HK-2 (cell line): Measurements from ENCODE around the gene ITGA6.

Experiments used
- DNase-seq: peaks from one replicate; pipeline ENCODE4 v3.0.0-alpha.2; 2018; ENCODE audit not compliant: unreplicated experiment

The ITGA6 gene

DNA sequence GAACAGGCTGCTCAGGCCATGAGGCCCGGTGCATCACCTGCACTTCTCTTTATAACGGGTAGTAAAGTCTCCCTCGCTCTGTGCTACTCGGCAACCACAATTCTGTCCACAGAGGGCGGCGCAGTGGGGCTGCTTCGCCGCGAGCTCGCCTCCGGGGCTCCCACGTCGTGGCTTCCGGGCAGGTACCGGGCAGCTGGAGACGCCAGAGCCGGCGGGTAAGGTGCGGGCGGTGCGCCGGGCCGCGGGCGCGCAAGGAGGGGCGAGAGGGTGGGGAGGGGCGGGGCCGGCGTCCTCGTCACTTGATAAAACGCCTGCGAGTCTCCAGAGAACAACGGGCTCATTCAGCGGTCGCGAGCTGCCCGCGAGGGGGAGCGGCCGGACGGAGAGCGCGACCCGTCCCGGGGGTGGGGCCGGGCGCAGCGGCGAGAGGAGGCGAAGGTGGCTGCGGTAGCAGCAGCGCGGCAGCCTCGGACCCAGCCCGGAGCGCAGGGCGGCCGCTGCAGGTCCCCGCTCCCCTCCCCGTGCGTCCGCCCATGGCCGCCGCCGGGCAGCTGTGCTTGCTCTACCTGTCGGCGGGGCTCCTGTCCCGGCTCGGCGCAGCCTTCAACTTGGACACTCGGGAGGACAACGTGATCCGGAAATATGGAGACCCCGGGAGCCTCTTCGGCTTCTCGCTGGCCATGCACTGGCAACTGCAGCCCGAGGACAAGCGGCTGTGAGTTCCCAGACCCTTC is at the start of gene ITGA6:
Gene ITGA6 (plus strand): TSS at position 331 of the 734 bp plus-strand sequence.
- DNase-seq, result peak; percentile 65

DNA sequence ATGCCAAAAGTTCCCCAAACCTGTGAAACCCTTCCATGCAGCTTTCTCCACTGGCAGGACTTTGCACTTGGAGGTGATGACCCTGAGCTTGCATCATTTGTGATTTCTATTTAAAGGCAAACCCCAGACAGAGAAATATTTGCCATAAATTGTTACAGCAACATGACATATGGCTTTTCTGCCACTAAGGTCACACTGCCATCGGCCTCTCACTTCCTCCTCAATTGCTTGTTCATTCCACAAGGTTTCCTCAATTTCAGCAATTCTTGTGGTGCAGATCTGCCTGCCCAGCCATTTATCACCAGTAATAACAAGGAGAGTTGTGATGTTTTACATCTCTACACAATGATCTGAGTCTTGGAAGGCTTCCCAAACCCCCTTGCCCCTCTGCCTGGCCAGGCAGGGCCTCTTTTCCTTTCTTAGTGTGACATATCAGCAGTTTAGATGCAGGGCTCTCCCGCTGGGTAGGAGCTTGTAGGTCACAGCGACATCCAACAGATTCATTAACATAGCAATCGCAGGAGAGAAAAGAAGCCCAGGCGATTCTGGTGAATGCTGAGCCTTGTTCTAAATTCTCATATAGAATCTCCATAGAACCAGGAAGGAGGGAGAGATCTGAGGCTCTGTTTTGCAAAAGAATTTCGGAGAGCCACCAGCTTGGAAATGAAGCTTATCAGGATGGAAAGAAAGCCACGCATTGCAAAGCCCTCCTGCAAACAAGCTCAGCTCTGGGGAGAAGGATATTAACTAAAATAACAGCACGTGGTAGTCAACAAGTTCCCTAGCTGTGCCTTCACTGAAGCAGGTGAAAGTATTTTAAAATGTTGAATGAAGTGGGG is 46.7 kb upstream of the ITGA6 start:
- no peak for DNase-seq

DNA sequence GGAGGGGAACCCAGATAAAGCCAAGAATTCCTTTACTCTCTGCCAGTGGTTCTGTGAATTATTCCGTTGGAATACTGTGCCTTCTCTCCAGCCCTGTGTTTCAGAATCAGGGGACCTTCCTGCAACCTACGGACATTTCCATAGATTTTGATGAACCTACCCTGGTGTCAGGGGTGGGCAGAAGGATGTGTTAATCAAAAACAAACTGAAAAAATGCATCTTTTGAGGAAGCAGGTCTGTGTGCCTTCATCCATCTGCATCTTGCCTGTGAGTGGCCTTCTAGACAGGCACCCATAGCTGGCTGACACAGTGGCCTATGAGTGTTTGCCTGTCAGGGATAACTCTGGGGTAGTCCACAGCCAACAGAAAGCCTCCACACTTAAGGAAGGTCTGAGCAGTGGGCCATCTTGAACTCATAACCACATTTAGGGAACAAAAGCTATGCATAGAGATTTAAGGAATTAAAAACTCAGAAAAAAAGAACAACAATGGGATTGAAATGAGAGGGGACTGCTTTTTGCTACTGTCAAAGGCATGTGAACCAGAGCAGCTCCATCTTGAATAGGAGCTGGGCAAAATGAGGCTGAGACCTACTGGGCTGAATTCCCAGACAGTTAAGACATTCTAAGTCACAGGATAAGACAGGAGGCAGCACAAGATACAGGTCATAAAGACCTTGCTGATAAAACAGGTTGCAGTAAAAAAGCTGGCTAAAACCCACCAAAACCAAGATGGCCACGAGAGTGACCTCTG is 45.9 kb upstream of the ITGA6 start:
- no peak for DNase-seq

DNA sequence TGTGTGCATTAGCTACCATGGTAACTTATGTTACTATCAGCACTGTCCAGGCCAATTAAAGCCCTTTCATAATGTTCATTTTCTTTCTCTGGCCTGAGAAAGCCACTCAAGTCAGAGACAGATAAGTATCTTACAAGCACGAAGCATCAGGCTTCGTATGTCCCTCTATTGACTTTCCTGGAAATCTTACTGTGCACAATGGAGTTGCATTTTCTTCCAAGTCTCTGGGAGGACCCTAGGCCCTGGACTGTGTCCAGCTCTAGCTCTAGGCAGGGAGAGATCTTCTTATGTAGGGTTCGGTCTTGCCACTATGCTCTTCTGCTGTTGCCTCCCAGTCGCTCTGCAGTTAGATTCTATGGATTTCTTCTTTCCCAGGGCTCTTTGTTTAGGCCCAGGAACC is 40.0 kb upstream of the ITGA6 start:
- no peak for DNase-seq

DNA sequence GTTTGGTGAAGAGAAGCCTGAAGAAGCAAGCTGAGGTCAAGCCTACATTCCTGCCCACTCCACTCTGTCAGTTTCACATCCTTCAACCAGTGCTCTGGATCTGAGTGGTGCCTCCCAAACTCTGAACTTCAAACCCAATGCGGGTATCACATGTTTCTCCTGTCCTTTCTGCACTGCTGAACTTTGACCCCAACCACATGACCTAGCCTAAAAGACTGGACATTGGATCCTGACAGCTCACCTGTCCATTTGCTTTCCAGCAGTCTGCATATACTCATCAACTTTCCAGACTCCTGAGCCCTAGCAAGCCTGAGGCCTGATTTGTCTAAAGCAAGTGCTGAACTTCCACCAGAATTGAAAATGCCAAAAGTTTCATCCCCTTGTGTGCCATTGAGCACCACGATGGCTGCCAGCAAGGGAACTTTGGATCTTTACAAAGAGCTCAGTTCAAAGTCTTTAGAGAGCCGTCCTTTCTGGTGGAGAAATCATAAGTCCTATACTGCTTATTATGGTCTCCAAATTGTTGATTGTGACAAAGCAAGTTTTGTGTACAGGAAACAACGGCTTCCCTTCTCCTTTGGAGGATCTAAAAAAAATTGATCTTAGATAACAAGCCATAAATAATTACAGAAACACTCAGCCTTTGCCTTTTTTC is 37.6 kb upstream of the ITGA6 start:
- no peak for DNase-seq

DNA sequence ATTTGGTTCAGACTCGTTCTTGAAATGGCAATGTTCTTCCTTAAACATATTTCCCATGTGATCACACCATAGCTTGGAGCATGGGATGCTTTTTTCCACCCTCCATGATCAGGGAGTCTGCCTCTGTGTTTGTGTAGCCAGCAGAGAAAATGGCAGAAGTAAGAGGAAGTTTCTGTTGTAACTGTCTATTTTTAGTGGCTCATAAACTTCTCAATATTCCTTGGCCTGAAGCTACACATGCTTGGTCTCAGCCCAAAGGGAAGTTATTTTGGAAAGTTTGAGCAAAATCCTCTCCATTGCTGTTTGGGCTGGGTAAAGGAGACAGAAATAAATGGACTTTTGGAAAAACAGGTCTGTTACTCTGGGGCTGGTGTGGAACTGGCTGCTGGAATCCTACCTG is 33.4 kb upstream of the ITGA6 start:
- no peak for DNase-seq

DNA sequence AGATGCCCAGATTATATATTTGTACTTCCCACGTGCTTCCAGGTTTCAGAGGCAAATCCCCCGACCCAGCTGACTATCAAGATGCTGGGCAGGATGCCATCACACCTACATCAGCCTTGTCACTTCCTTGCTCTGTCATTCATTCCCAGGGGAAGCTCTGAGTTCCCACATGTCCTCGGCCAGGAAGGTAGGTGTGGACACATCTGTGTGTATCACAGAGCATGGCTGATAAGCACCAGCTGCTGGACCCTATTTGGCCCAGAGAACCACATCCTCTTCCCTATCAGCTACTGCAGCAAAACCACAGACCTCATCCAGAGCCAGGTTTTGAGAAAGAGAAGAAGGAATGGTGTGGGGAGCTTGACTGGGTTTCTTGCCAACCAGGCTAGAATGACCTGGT is 31.9 kb upstream of the ITGA6 start:
- DNase-seq, result no peak

DNA sequence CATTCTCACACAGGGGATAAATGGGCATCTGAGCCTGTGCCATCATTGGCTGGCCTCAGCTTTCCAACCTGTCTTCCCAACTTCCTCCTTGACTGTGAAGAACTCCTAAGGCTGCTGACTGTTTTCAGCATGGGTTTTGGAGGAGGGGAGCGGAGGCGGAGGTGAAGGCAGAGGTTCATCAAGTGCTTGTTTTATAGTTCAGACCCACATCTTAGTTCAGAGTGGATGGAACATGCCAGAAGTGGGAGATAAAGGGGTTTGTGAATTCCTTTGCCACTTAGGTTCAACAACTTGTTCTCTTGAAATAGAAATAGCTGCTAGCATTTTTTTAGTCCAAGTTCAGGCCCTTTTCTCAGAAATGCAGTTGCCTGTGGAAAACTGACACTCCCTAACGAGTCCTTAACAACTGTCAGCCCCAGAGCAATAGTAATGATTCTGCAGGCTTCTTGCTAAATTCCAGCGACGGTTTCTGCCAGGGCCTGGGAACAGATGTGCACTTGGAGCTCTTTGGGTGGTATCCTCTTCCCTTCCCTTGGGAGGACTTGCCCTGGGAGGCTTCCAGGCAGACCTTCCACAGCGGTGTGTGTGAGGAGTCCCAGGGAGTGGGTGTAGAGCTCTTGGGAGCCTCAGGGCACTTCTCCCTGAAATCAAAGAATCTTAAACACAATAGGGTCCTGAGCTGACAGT is 30.1 kb upstream of the ITGA6 start:
- DNase-seq, result no peak

DNA sequence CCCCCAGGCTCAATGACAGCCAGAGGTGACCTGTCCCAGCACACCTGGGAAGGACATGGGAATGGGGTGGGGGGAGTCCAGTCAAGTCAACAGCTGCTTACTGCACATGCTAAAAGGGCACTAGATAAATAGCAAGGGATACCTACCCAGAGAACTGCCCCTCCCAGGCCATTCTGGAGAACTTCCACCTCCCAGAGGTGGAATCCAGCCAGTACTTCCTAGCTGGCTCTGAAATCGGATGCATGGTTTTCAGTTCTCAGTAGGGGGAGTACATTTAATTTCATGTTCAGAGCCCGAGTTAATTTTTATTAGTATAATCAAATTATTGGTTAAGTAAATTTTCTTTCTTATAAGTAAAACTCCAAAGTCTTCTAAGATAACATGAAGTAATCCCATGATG is 28.9 kb upstream of the ITGA6 start:
- DNase-seq, result no peak

DNA sequence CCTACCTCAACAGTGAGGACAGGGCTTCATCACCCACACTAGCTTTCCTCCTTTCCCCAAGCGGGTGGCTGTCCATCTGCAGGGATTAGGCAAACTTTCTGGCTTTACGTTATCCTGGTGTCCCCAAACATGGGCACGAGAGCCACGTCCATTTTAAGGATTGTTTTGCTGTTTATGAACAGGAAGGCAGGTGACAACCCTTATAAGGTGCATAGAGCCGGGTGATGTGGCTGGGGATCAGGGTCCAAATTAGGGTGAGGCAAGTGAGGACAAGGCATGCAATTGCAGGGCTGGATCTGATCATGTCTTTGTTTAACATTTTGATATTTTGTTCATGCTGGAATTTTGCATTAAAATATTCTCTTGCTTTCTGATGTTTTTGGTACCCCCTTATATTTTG is 27.6 kb upstream of the ITGA6 start:
- DNase-seq, result no peak

DNA sequence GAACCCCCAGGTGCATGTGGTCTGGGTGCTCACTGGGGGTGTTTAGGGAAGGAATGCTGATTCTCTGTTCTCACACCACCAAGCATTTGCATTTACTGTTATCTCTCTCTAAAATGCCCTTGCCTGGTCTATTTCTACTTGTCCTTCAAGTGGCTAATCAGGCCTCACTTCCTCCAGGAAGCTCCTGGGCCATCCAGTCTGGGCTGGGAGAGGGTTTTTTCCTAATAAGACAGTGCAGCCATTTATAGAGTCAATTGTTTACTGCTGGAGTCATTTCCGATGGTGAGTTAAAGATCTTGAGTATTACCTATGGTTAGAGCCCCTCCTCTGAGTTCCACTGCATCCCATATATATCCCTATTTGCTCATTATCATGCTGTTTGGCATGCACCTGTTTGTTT is 25.2 kb upstream of the ITGA6 start:
- DNase-seq, result no peak

DNA sequence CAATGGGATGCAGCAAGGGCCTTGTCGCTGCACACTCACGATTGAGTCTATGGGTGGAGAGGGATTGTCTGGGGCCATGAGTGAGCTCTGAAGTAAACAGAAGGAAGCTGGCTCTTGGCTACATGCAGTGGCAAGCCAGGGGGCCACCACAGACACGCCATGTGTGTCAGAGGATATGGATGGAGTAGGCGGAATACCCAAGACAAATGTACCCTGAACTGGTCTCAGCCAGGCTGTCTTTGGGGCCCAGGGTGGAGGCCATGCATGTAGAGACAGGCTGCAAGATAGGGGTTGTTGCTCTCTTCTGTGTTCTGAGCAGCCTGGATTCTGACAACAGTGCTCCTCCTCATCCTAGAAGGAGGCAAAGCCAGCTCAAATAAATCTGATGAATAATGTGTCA is 24.0 kb upstream of the ITGA6 start:
- DNase-seq, result no peak

DNA sequence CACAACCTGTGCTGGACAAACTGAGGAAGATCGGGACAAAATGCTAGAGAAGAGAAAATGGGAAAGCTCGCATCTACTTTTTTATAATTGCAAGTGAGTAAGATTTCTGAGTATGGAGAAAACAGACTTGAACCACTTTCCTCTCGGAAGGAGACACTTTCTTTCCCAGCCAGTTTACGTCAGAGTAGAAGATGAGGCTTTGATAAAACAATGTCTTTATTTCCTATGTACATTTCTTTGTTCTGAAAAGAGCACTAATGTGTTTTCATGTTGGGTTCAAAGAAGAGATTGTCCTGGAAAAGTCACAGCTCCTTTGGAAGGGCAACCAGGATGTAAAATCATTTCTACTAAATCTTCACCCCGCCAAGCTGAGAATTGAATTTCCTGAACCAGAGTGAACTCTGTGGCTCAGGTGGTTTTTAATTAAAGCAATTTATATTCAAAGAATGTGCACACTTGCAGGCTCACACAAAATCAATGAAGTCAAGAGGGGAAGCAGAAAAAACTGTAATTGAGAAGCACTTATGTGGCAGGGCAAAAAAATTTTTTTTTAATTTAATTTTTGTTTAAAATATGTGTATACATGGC is 23.4 kb upstream of the ITGA6 start:
- no peak for DNase-seq

DNA sequence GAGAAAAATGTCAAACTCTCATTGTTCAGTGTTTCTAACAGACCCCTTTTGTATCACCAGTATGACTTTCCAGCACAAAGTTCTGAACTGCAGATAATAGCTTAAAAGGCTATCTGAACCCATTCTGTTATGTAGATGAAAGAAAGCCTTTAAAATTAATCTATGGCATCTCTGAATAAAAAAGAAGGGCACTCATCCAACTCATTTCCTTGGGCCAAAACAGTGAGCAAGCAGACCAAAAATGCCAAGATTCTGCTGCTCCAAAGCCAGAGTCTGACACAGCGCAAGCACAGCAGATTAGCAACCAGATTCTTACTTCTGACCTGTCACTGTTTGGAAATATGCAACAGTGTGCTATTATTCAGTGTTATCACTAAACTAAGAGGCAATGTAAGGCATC is 22.6 kb upstream of the ITGA6 start:
- DNase-seq, result no peak

DNA sequence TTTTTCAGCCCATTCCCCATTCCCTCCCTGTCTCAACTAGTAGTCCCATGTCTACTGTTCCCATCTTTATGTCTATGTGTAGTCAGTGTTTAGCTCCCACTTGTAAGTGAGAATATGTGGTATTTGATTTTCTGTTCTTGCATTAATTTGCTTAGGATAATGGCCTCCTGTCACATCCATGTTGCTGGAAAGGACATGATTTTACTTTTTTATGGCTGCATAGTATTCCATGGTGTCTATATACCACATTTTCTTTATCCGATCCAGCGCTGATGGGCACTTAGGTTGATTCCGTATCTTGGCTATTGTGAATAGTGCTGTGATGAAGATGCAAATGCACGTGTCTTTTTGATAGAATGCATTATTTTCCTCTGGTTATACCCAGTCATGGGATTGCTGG is 21.7 kb upstream of the ITGA6 start:
- DNase-seq, result no peak

DNA sequence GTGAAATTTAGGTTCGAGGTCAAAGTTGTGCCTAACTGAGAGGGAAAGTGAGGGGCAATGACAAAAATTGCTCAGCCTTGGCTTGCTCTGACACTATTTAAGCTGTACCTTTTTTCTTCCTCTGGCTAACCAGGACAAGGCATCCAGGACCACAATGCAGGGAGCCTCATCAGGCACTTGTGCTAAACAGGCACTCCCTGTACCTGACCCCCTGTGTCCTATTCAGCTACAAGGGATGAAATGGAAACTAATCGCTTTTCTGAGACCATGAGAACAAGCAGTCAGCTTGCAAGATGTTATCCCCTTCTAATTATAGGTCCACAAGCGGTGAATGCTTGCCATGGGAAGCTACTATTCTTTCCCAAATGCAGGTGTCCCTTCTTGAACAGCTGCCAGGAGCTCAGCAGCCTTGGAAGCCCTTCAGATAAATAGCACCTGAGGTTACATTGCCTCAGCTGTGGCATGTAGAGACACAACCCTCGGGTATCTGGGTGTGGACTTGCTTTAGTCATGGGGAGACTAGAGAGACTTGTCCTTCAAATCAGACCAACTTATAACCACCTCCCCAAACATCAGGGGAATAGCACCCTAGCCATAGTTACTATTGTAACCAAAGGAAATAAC is 19.1 kb upstream of the ITGA6 start:
- DNase-seq, result no peak

DNA sequence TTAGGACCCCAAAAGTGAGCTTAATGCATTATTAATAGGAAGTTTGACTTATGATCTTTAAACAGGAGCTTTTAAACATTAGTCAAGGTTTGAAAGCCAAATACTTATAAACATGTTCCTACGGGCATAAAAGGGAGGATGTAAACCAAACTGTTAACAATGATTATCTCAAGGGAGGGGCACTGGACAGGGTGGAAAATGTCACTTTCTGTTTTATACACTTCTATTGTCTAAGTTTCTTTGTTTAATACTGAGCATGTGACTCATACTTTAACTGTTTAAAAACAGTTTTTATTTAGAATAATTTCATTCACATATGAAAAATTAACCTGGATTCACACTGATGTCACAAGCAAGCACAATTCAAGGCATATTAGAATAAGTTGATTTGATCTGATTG is 18.3 kb upstream of the ITGA6 start:
- no peak for DNase-seq

DNA sequence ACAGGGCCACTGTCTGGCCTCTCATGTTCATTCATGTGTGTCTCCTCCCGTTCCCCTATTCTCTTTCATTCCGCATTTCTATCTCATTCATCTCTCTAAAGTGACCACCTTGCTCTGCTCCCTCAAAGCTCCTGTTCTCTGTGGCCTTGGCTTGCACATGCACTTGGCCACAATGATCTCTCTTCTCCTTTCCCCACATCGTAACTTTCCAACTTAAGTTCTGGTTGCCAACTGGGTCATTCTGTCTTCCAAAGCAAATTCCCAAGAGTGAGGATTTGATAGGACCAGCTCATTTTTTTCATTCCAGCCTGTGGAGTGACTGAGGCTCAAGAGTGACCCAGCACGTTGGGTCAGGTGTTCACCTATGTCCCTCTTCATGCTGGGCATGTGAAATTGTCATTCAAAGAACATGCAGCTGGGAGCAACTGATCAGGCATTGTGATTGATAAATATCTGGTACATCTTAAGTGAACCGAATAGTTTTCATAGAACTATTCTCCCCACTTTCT is 14.3 kb upstream of the ITGA6 start:
- no peak for DNase-seq

DNA sequence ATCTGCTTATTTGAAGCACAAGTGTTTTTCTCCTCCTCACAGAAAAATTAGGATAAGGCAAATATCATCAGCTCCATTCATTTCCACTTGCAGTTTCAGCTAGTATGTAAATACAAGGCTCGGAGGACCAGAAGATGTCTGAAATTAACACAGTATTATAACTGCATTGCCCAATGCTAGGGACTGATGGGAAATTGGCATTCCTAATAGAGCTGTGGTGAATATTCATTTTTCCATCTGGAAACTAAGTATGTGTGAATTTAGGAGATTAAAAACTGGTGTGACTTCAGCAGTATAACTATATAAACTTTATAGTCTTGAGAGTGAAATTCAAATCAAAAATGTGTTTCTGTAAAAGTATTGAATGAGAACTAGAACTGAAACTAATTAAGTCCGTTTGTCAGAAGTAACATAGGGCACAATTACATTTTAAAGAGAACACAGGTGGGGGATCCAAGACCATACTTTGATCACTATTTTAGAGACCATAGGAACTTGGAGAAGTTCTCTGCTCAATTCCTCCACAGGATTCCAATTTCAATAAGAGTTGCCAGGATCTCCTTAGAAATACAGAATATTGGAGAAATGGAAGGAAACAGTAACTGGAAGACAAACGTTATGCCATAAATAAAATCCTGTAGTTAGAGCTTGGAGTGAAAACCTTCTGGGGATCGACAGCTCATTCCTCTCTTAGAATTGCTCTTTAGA is 12.1 kb upstream of the ITGA6 start:
- no peak for DNase-seq

DNA sequence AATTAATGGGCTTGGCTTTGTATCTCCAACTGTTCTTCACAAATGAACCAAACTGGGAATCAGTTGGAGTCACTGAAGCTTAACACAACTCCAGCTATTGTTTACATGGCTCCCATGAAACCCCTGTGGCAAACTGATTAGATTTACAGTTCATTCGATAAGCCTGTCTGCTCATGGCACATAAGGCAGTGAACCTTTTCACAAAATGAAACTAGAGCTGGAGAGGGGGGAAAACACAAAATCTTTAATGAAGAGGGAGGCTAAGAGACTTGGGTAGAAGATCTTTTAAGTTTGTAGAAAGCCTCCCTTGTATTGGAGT is 11.6 kb upstream of the ITGA6 start:
- no peak for DNase-seq
